Spinal cord (tissue), 10 donors: ENCODE results near the gene ACKR2. TPM values are rescaled to one million over a fixed set of nuclear protein-coding genes. Genes with fewer than 3 reads are reported as not detected.

Experiments
- DNase-seq, 6 donors: peaks; one replicate each; pipeline versions ENCODE4 v3.0.0 to v3.0.0-alpha.2; 2013 to 2015; ENCODE audit warnings: low spot score in 6 of 6, low read depth in 4 of 6
- H3K27ac ChIP-seq: one replicate; pipeline ENCODE4 v1.5.1; 2013; ENCODE audit warnings: low read depth, low read length, control low read depth
- H3K27me3 ChIP-seq: one replicate; pipeline ENCODE4 v1.6.1; 2013; ENCODE audit warnings: low read length; ENCODE audit not compliant: control insufficient read depth, insufficient read depth
- H3K36me3 ChIP-seq: one replicate; pipeline ENCODE4 v1.6.1; 2013; ENCODE audit warnings: low read length; ENCODE audit not compliant: control insufficient read depth, insufficient read depth
- H3K4me1 ChIP-seq: one replicate; pipeline ENCODE4 v1.6.1; 2013; ENCODE audit warnings: low read length; ENCODE audit not compliant: control insufficient read depth, insufficient read depth
- H3K4me3 ChIP-seq: one replicate; pipeline ENCODE4 v1.5.1; 2013; ENCODE audit warnings: low read depth, low read length, control low read depth
- H3K9me3 ChIP-seq: one replicate; pipeline ENCODE4 v1.6.1; 2013; ENCODE audit warnings: low read length; ENCODE audit not compliant: control insufficient read depth, insufficient read depth
- WGBS: methylation state at CpG from one replicate; pipeline ENCODE4 v1.1.5; 2013; ENCODE audit warnings: missing lambda C conversion rate; ENCODE audit not compliant: insufficient coverage; 5-methylcytosine and 5-hydroxymethylcytosine counted together
- polyA plus RNA-seq, 2 donors: library from polyadenylated mRNA; unstranded; fragments of 120-200 nt; gene quantifications; one replicate each; pipeline ENCODE4 v1.2.1, GENCODE V29; 2013; ENCODE audit not compliant: insufficient read length in 2 of 2
- total RNA-seq, 2 donors: library from RNA; depleted of rRNA in 1 of 2; stranded (reverse); fragments of 120-200 nt in 1 of 2; fragments of >200 nt in 1 of 2; gene quantifications; one replicate each; pipeline versions ENCODE4 v1.2.3 to v1.2.4, GENCODE V29; 2013 to 2014
- donor health status: healthy.

ACKR2 gene
- total and polyA plus RNA-seq, 4 donors: 0.65 to 2.5 (median 1.1) TPM

DNA sequence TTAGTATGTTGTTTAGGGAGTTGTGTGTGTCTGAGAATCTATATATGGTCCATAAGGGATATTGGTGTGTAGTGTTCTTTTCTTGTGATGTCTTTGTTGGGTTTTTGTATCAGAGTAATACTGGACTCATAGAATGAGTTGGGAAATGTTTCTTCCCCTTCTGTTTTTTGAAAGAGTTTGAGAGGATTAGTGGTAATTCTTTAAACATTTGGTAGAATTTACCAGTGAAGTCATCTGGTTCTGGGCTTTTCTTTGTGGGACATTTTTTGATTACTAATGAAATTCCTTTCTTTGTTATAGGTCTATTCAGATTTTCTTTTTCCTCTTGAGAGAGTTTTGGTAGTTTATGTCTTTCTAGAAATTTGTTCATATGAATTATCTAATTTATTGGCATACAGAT lies 16.9 kb downstream of the ACKR2 start:
- no peaks in the 10 kb centered on the region for H3K4me1 ChIP-seq

DNA sequence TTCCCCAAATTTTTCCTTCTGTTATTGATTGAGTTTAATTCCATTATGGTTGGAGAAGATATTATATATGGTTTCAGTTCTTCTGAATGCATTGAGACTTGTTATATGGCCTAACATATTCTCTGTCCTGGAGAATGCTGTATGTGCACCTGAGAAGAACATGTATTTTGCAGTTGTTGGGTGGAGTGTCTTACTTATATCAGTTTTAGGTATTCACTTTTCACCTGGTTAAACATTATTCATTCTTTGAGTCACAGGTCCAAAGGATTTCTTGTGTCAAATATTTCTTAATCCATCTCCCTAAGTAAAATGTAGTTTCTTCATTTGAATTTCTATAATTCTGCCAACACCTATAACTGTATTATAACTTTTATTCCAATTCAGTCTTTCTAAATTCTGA lies 17.8 kb downstream of the ACKR2 start:
- Histone ChIP-seq H3K9me3 (no peaks in the 10 kb centered on the region), H3K36me3 (no peaks in the 10 kb centered on the region), H3K4me1 (no peaks in the 10 kb centered on the region), H3K4me3 (no peak overlapping the region), H3K27ac (no peak overlapping the region), H3K27me3 (no peaks in the 10 kb centered on the region)
- no peak for DNase-seq

More for the DNA sequence above, 16.9 kb downstream of the ACKR2 start:
- DNase-seq: no peak
- no peaks in the 10 kb centered on the region for H3K9me3 ChIP-seq
- H3K27me3 ChIP-seq: no peaks in the 10 kb centered on the region
- no peaks in the 10 kb centered on the region for H3K36me3 ChIP-seq
- no peak overlapping the region for H3K27ac ChIP-seq
- no peak overlapping the region for H3K4me3 ChIP-seq

DNA sequence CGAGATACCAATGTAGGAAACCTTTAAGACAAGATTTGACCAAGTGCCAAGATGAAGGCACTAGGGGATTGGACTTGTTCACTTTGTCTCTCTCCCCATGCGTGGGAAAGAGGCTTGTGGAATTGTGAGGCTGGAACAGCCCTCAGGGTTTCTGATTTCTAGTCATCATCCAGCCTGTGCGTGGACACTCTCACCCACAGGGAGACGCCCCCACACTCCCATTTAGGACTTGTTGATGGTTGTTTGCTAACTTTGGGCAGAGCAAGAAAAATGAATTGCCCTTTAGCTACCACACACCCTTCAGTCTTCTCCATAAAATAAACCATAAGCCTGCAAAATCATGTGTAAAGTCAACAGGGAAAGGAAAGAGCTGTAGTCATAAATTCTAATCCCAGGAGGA lies 18.4 kb downstream of the ACKR2 start:
- WGBS: no CpG with 5 or more reads among the region's 4 CpGs
- H3K4me3 ChIP-seq: no peak overlapping the region
- no peaks in the 10 kb centered on the region for H3K9me3 ChIP-seq
- DNase-seq: peak in 1 of 6 donors; percentile 4
- no peaks in the 10 kb centered on the region for H3K36me3 ChIP-seq
- H3K4me1 ChIP-seq: no peaks in the 10 kb centered on the region
- no peaks in the 10 kb centered on the region for H3K27me3 ChIP-seq
- H3K27ac ChIP-seq: no peak overlapping the region

DNA sequence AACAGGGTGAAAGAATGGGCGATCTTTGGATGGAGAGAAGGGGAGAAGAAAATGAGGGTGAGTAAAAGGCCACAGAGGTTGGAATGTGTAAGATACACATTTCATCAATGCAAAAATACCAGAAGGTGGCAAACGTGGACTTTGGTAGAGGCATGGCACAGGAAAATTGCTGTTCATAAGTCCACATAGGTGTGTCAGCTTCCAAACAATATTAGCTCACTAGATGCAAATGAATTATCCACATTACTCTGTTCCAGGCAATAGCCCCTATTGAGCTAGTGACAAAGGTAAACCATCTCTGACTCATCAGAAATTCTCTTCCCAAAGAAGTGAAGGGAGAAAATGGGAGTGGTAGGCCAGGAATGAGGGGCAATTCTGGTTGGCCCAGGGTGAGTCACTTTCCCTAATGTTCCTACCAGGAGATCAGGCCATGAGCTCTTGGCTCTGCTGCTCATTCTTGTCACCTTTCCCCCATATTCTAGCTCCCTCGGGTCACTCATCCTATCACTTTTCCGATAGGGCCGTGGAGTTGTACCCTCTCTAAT lies 19.9 kb downstream of the ACKR2 start:
- WGBS: 100% methylated on average over 1 of the region's 5 CpGs
- H3K4me3 ChIP-seq: no peak overlapping the region
- H3K27me3 ChIP-seq: no peaks in the 10 kb centered on the region
- no peak overlapping the region for H3K27ac ChIP-seq
- H3K36me3 ChIP-seq: no peaks in the 10 kb centered on the region
- DNase-seq: no peak
- no peaks in the 10 kb centered on the region for H3K4me1 ChIP-seq
- no peaks in the 10 kb centered on the region for H3K9me3 ChIP-seq

DNA sequence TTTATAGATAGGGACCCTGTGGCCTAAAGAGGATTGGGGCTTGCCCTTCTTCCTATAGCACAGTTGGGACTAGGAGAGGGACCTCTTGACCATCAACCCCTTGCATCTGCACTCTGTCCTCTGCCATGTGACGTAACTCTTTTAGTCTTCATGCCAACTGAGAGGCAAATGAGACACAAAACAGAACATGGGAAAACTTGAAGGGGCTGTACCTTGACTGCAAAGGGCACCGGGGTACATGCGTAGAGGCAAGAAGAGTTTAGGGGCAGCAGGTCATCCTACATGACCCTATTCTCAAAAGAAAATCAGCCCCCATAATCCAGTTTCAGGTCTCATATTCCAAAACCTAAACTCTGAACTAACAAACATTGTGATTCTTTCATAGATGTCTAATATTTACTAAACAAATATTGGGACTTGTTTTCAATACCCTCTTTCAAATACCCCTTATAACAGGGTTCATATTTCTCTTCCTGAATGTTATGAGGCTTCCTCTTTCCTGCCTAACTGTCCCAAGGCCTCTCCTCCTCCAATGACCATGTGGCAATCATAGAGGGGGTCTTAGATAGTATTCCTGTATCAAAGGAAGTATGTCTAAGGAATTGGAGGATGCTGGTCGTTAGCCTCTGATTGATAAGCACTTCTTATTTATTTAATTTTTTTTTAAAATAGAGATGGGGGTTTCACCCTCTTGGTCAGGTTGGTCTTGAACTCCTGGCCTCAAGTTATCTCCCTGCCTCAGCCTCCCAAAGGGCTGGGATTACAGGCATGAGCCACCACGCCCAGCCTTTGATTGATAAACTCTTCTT lies 20.6 kb downstream of the ACKR2 start:
- H3K36me3 ChIP-seq: no peaks in the 10 kb centered on the region
- 86% methylated on average over 1 of the region's 5 CpGs for WGBS
- H3K9me3 ChIP-seq: no peaks in the 10 kb centered on the region
- no peaks in the 10 kb centered on the region for H3K27me3 ChIP-seq
- no peak overlapping the region for H3K27ac ChIP-seq
- no peak overlapping the region for H3K4me3 ChIP-seq
- no peaks in the 10 kb centered on the region for H3K4me1 ChIP-seq
- DNase-seq: no peak

DNA sequence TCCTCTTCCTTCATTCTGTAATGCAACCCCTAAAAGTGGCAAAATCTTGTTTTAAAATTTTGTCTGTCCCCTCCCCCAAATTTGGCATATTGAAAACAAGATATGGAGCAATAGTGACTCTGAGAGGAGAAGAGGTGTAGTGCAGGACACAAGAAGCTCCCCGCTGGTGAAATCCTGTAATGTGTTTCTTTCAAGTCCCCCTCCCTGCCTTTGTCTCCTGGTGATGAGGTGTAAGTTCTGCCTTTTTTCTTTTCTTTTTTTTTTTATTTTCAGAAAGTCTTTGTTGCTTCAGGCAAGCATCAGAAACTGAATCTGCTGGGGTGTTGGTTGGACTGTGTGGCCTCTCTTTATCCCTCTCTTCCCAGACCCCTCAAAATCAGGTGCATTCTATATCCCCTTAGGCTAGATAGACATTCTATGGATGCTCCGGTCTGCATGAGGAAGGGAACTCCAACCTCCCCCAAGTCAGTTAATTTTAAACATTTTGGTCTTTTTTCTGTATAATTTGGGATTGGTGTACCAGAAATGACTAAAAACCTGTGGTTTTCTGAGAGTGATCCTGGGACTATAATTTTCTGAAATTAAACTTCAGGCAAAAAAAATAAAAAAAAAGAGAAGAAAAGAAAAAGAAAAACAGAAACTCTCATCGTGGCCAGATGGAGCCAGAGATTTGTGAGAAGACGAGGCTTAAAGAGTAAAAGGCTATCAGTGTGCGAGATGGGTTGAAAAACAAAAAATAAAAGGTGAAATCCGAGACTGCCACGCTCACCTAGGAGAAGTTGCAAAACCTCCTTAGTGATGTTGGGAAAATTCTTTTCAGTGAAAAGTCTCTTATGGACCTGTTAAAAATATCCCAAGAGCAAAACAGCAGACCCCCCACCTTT lies 21.4 kb downstream of the ACKR2 start:
- 6% methylated on average over 3 of the region's 7 CpGs for WGBS
- peak in 3 of 6 donors; percentile 22 to 73 (median 50) for DNase-seq
- Histone ChIP-seq H3K9me3 (no peaks in the 10 kb centered on the region), H3K4me3 (no peak overlapping the region), H3K4me1 (no peaks in the 10 kb centered on the region), H3K27ac (no peak overlapping the region), H3K27me3 (no peaks in the 10 kb centered on the region), H3K36me3 (no peaks in the 10 kb centered on the region)

DNA sequence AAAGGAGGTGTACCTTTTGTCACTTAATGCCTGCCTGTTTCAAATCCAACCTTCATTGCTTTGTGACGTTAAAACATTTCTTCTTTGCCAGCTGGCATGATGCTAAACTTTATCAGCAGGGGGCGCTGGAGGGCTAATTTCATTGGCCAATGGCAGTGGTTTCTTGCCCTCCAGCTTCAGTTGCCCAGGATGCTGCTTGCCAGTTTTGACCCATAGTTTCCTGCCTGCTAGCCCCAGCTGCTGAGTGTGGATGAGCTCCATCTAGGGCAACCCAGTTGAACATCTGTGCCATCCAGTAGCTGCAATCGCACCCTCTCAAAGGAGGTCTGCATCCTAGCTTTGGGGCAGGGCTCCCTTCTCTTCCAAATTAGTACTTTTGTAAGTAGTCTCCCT lies 22.1 kb downstream of the ACKR2 start:
- WGBS: 11% methylated on average over 2 of the region's 3 CpGs
- Histone ChIP-seq H3K4me3 (no peak overlapping the region), H3K36me3 (no peaks in the 10 kb centered on the region), H3K4me1 (no peaks in the 10 kb centered on the region), H3K27me3 (no peaks in the 10 kb centered on the region), H3K27ac (no peak overlapping the region), H3K9me3 (no peaks in the 10 kb centered on the region)
- peak in 2 of 6 donors; percentile 69 to 70 for DNase-seq

DNA sequence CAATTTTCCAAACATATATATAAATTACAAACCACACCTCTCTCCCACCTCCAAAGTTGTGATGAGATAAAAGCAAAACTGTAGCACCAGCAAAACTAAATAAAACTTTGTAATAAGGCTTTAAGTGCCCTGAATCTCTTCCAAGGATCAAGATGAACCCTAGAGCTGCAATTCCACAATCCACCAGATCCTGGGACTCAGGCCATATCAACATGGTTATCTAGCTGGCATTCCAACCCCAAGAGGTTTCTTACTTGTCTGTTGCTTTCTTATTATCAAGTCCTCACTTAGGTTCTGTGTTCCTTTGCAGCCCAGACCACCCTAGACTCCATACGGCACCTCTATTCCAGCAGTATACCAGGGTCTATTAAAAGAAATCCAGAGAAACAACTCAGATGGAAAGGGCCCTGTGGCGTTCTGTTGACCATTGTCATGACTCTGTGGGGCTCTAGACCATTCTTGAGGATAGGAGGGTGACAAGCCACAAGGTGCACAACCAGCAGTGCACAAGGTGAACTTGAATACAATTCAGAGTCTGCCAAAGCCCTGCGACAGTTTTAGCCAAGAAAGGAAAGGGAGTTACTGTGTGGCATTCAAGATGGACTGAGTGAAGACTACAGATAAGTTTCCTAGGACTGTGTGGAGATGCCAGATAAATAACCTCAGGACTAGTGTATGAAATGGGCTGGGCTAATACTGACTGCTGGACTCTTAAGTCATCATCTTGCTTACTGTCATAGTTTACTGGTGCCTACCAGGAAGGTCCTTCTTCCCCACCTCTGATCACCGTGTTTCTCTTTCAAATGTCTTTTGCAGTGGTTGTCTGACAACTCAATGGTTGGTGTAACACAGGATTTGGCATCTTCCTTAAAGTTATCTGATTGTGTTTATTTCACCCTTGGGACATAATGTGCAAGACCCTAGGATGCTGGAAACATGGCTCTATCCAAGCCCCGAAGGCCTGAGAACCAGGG lies 27.2 kb downstream of the ACKR2 start:
- H3K9me3 ChIP-seq: no peaks in the 10 kb centered on the region
- no peaks in the 10 kb centered on the region for H3K27me3 ChIP-seq
- no peak overlapping the region for H3K4me3 ChIP-seq
- H3K27ac ChIP-seq: no peak overlapping the region
- H3K4me1 ChIP-seq: no peaks in the 10 kb centered on the region
- WGBS: 74% methylated on average over 3 of the region's 5 CpGs
- DNase-seq: no peak
- H3K36me3 ChIP-seq: no peaks in the 10 kb centered on the region

DNA sequence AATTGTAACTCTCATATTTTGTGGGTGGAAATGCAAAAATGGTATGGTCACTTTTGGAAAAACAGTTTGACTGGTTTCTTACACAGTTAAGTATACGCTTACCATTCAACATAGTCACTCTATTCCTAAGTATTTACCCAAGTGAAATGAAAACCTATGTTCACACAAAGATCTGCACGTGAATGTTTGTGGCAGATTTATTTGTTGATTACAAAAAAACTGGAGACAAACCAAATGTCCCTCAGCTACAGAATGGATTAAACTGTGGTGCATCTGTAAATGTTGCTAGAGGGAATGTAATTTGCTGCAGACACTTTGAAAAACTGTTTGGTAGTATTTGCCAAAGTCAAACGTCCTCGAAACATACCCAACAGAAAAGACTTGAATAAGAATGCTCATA lies 29.3 kb downstream of the ACKR2 start:
- H3K4me1 ChIP-seq: no peaks in the 10 kb centered on the region
- H3K27ac ChIP-seq: no peak overlapping the region
- no CpG with 5 or more reads among the region's 4 CpGs for WGBS
- H3K36me3 ChIP-seq: no peaks in the 10 kb centered on the region
- no peaks in the 10 kb centered on the region for H3K9me3 ChIP-seq
- no peak overlapping the region for H3K4me3 ChIP-seq
- no peaks in the 10 kb centered on the region for H3K27me3 ChIP-seq
- DNase-seq: no peak
